CD4-positive, alpha-beta memory T cell (primary cell): Measurements from ENCODE around the gene DOP1B. TPM values are rescaled to one million over a fixed set of nuclear protein-coding genes. Genes with fewer than 3 reads are reported as not detected.

Experiments used
- CTCF ChIA-PET: fragments of 350-600 bp; sonication (Branson Sonifier 250); formaldehyde crosslinking; loops from one replicate; lab custom pipeline; 2021; ENCODE audit warnings: inconsistent platforms; ENCODE audit not compliant: partially characterized antibody; lab: Charles Lee
- POLR2A ChIA-PET: fragments of 350-600 bp; sonication (Branson Sonifier 250); formaldehyde crosslinking; loops from one replicate; lab custom pipeline; 2021; ENCODE audit not compliant: partially characterized antibody; lab: Charles Lee
- DNase-seq, 5 donors: peaks; one replicate each; pipeline versions ENCODE4 v3.0.0 to v3.0.0-alpha.2; 2020 to 2022; ENCODE audit warnings: mixed read lengths in 1 of 5
- H3K27ac ChIP-seq: one replicate; pipeline ENCODE4 v1.7.0; 2013; ENCODE audit warnings: low read depth, low read length
- H3K27me3 ChIP-seq: 2 replicates; pipeline ENCODE4 v1.7.0; 2013; ENCODE audit warnings: mild to moderate bottlenecking, low read length, moderate library complexity; ENCODE audit not compliant: insufficient read depth
- H3K36me3 ChIP-seq: 2 replicates; pipeline ENCODE4 v1.7.0; 2013; ENCODE audit warnings: mild to moderate bottlenecking, low read length, moderate library complexity; ENCODE audit not compliant: insufficient read depth
- H3K4me1 ChIP-seq: 2 replicates; pipeline ENCODE4 v1.7.0; 2013; ENCODE audit warnings: mild to moderate bottlenecking, low read length, moderate library complexity; ENCODE audit not compliant: insufficient read depth
- H3K4me3 ChIP-seq, 2 donors: one replicate each; pipeline ENCODE4 v1.7.0; 2013; ENCODE audit warnings: low read length in 2 of 2, mild to moderate bottlenecking in 1 of 2
- H3K9me3 ChIP-seq, 2 donors: one replicate each; pipeline ENCODE4 v1.7.0; 2013; ENCODE audit warnings: low read length in 2 of 2, control low read depth in 1 of 2; ENCODE audit not compliant: control insufficient read depth in 1 of 2
- H3K27ac Mint-ChIP-seq, 7 donors: one replicate each; pipeline ENCODE4 v1.8.0; 2020 to 2021; ENCODE audit warnings: mixed read lengths in 7 of 7, mild to moderate bottlenecking in 6 of 7, inconsistent platforms in 3 of 7, moderate library complexity in 3 of 7
- H3K27me3 Mint-ChIP-seq, 2 donors: one replicate each; pipeline ENCODE4 v1.8.0; 2020 to 2021; ENCODE audit warnings: mixed read lengths in 2 of 2
- H3K36me3 Mint-ChIP-seq, 2 donors: one replicate each; pipeline ENCODE4 v1.8.0; 2020 to 2021; ENCODE audit warnings: mixed read lengths in 2 of 2, inconsistent platforms in 1 of 2, mild to moderate bottlenecking in 1 of 2
- H3K4me1 Mint-ChIP-seq, 4 donors: one replicate each; pipeline ENCODE4 v1.8.0; 2020 to 2021; ENCODE audit warnings: mixed read lengths in 4 of 4, mild to moderate bottlenecking in 1 of 4
- H3K4me3 Mint-ChIP-seq, 8 donors: one replicate each; pipeline ENCODE4 v1.8.0; 2020 to 2021; ENCODE audit warnings: mixed read lengths in 8 of 8, mild to moderate bottlenecking in 7 of 8, moderate library complexity in 6 of 8, inconsistent platforms in 3 of 8
- H3K9me3 Mint-ChIP-seq, 8 donors: one replicate each; pipeline ENCODE4 v1.8.0; 2020 to 2021; ENCODE audit warnings: mixed read lengths in 8 of 8, mild to moderate bottlenecking in 5 of 8, inconsistent platforms in 3 of 8, moderate library complexity in 1 of 8
- intact Hi-C: fragments of 100-400 bp; cut with micrococcal nuclease; formaldehyde crosslinking; loops from one replicate; pipeline ENCODE4 v1.15.1; 2023
- polyA plus RNA-seq, 2 donors: library from polyadenylated mRNA; unstranded; fragments of 300-500 nt; fragmentation: Illumina TruSeq; gene quantifications; one replicate each; pipeline ENCODE4 v1.2.3, GENCODE V29; 2021
- total RNA-seq, 2 experiments: library from RNA; stranded (reverse); gene quantifications; one replicate each; pipeline ENCODE4 v1.2.3, GENCODE V29; 2021

Gene DOP1B
- total and polyA plus RNA-seq, 4 experiments from 2014 or later = 3.2 to 27.3 (median 18.9) TPM

DNA sequence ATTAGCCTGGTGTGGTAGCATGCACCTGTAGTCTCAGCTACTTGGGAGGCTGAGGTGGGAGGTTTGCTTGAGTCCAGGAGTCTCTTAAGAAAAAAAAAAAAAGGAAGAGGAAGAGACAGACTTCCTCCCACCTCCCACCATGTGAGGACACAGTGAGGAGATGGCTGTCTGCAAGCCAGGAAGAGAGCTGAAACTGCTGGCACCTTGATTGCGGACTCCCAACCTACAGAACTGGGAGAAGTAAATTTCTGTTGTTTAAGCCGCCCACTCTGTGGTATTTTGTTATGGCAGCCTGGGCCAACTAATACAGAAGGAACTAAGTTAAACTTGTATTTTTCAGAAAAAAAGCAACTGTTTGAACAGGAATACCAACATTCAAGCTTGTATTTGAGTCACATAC, 21.7 kb downstream of the DOP1B start:
- ChIA-PET CTCF (interaction anchor here (0.9 to 1.4 kb wide), 2 partner anchors 24 to 37 kb away, joined by 3 read pairs; no protein-coding TSS in a partner anchor), POLR2A (no interaction called here)
- H3K36me3 ChIP-seq = no peaks in the 10 kb centered on the region
- DNase-seq = no peak
- H3K27ac ChIP-seq = no peak overlapping the region
- no peak overlapping the region for H3K4me3 ChIP-seq
- Mint-ChIP-seq H3K27ac (peak overlapping the region in 1 of 7 donors; percentile 57), H3K27me3 (no peaks in the 10 kb centered on the region), H3K36me3 (peaks cover 10 to 11% of the 10 kb centered on the region in 2 donors), H3K9me3 (no peaks in the 10 kb centered on the region), H3K4me3 (no peak overlapping the region), H3K4me1 (peaks cover 8 to 15% (median 11%) of the 10 kb centered on the region in 4 donors)
- intact Hi-C loops = no loop called here
- no peaks in the 10 kb centered on the region for H3K9me3 ChIP-seq
- H3K4me1 ChIP-seq = peaks cover 13% of the 10 kb centered on the region
- no peaks in the 10 kb centered on the region for H3K27me3 ChIP-seq

- H3K36me3 Mint-ChIP-seq = peaks cover 6 to 11% of the 10 kb centered on the region in 2 donors
- Histone ChIP-seq H3K4me1 (peaks cover 6% of the 10 kb centered on the region), H3K9me3 (no peaks in the 10 kb centered on the region), H3K36me3 (no peaks in the 10 kb centered on the region), H3K27me3 (no peaks in the 10 kb centered on the region), H3K27ac (no peak overlapping the region), H3K4me3 (no peak overlapping the region)
- H3K4me1 Mint-ChIP-seq = peaks cover 4 to 11% (median 6%) of the 10 kb centered on the region in 4 donors
- CTCF ChIA-PET = no interaction called here
- intact Hi-C loops = no loop called here
- POLR2A ChIA-PET = no interaction called here
- no peaks in the 10 kb centered on the region for H3K9me3 Mint-ChIP-seq
- H3K27ac Mint-ChIP-seq = no peak overlapping the region
- no peak overlapping the region for H3K4me3 Mint-ChIP-seq
- H3K27me3 Mint-ChIP-seq = no peaks in the 10 kb centered on the region
- DNase-seq = no peak
Measured at GRCh38 chr21:36179145-36179544, 22.5 kb downstream of the DOP1B start.

- no peak overlapping the region for H3K4me3 ChIP-seq
- Mint-ChIP-seq H3K36me3 (peaks cover 7 to 14% of the 10 kb centered on the region in 2 donors), H3K4me1 (peaks cover 0 to 4% (median under 1%) of the 10 kb centered on the region in 4 donors), H3K27ac (no peak overlapping the region), H3K27me3 (no peaks in the 10 kb centered on the region), H3K9me3 (no peaks in the 10 kb centered on the region), H3K4me3 (no peak overlapping the region)
- H3K36me3 ChIP-seq = peaks cover 3% of the 10 kb centered on the region
- intact Hi-C loops = no loop called here
- no peak overlapping the region for H3K27ac ChIP-seq
- no peaks in the 10 kb centered on the region for H3K27me3 ChIP-seq
- H3K4me1 ChIP-seq = no peaks in the 10 kb centered on the region
- no peaks in the 10 kb centered on the region for H3K9me3 ChIP-seq
- CTCF ChIA-PET = no interaction called here
- no peak for DNase-seq
- POLR2A ChIA-PET = interaction anchor here (1.1 kb wide), 1 partner anchor 27 kb away, joined by 3 read pairs; no protein-coding TSS in a partner anchor
Measured at GRCh38 chr21:36180963-36181362, 24.3 kb downstream of the DOP1B start.

DNA sequence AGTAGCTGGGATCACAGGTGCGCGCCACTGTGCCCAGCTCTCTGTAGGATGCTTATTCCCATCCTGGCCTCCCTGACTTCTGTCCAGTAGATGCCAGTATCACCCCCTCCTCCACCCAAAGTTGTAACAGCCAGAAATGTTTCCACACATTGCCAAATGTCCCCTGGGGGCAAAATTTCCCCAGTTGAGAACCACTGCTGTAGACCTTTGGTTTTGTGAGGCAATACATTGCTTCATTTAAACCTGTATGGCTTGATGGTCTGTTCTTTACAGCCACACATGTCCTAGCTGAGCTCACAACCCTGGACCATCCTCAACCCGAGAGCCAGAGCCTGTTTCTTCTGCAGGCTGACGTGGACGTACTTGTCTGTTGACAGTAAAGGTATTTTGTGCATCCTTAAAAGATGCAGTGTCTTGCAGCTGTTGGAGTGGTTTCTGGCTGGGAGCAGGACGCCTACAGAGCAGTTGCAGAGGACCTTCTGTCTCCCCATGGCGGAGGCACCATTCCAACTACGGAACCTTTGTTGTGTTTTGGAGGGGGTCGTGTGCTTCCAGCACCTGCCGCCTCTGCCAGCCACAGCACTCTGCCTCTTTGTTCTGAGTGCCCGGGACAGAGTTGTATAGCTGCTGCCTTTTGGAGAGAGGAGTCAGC, 26.6 kb downstream of the DOP1B start:
- intact Hi-C loops = no loop called here
- Mint-ChIP-seq H3K4me1 (peaks cover 0 to 7% (median 4%) of the 10 kb centered on the region in 4 donors), H3K27me3 (no peaks in the 10 kb centered on the region), H3K36me3 (peaks cover 14 to 24% of the 10 kb centered on the region in 2 donors), H3K9me3 (no peaks in the 10 kb centered on the region), H3K27ac (peak overlapping the region in 1 of 7 donors; percentile 13), H3K4me3 (no peak overlapping the region)
- no peak overlapping the region for H3K27ac ChIP-seq
- CTCF ChIA-PET = interaction anchor here (1.2 kb wide), 1 partner anchor 29 kb away, joined by 3 read pairs; no protein-coding TSS in a partner anchor
- H3K9me3 ChIP-seq = no peaks in the 10 kb centered on the region
- POLR2A ChIA-PET = interaction anchor here (0.7 kb wide), 1 partner anchor 10 kb away, joined by 4 read pairs; no protein-coding TSS in a partner anchor
- H3K4me1 ChIP-seq = no peaks in the 10 kb centered on the region
- DNase-seq = no peak
- no peak overlapping the region for H3K4me3 ChIP-seq
- peaks cover 3% of the 10 kb centered on the region for H3K36me3 ChIP-seq
- no peaks in the 10 kb centered on the region for H3K27me3 ChIP-seq

- no peak overlapping the region for H3K27ac ChIP-seq
- H3K27me3 ChIP-seq = no peaks in the 10 kb centered on the region
- H3K4me1 ChIP-seq = no peaks in the 10 kb centered on the region
- peaks cover 7 to 11% (median 10%) of the 10 kb centered on the region in 4 donors for H3K4me1 Mint-ChIP-seq
- POLR2A ChIA-PET = interaction anchor here (0.6 kb wide), 1 partner anchor 1482 kb away, joined by 3 read pairs; no protein-coding TSS in a partner anchor
- H3K36me3 Mint-ChIP-seq = peaks cover 12 to 22% of the 10 kb centered on the region in 2 donors
- H3K4me3 ChIP-seq = no peak overlapping the region
- no peaks in the 10 kb centered on the region for H3K9me3 ChIP-seq
- no peaks in the 10 kb centered on the region for H3K9me3 Mint-ChIP-seq
- H3K27me3 Mint-ChIP-seq = no peaks in the 10 kb centered on the region
- H3K4me3 Mint-ChIP-seq = no peak overlapping the region
- no peak for DNase-seq
- peaks cover 3% of the 10 kb centered on the region for H3K36me3 ChIP-seq
- intact Hi-C loops = no loop called here
- CTCF ChIA-PET = interaction anchor here (0.9 to 1.5 kb wide), 3 partner anchors 11 to 48 kb away, joined by 3 to 5 read pairs (median 3); no protein-coding TSS in a partner anchor
- H3K27ac Mint-ChIP-seq = no peak overlapping the region
Measured at GRCh38 chr21:36184545-36184944, 27.9 kb downstream of the DOP1B start.

DNA sequence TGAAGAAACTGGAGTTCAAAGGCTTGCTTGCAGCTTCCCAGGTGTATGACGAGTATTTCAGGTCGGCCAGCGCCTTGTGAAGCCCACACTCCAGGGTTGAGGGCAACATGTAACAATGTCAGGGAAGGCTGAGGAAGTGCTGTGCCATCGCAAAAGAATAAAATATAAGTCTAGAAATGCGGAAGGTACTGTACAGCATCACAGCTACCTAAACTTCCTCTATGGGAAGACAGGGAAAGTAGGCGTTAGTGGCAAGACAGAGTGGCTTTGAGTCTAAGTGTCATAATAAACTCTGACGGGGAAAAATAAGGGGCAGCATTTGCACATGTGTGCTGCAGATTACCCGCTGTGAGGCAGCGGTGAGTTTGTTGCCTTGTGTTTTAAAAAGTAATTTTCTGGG, 28.9 kb downstream of the DOP1B start:
- Mint-ChIP-seq H3K9me3 (no peaks in the 10 kb centered on the region), H3K4me1 (peaks cover 7 to 11% (median 10%) of the 10 kb centered on the region in 4 donors), H3K27me3 (no peaks in the 10 kb centered on the region), H3K36me3 (peaks cover 12 to 21% of the 10 kb centered on the region in 2 donors), H3K4me3 (no peak overlapping the region), H3K27ac (peak overlapping the region in 1 of 7 donors; percentile 52)
- intact Hi-C loops = no loop called here
- peaks cover 3% of the 10 kb centered on the region for H3K36me3 ChIP-seq
- no peaks in the 10 kb centered on the region for H3K4me1 ChIP-seq
- no peaks in the 10 kb centered on the region for H3K9me3 ChIP-seq
- no peak for DNase-seq
- H3K27ac ChIP-seq = no peak overlapping the region
- POLR2A ChIA-PET = no interaction called here
- H3K27me3 ChIP-seq = no peaks in the 10 kb centered on the region
- H3K4me3 ChIP-seq = no peak overlapping the region
- CTCF ChIA-PET = interaction anchor here (0.9 to 1.5 kb wide), 2 partner anchors 12 to 49 kb away, joined by 3 to 5 read pairs; no protein-coding TSS in a partner anchor

- Histone ChIP-seq H3K36me3 (peaks cover 3% of the 10 kb centered on the region), H3K27ac (no peak overlapping the region), H3K4me1 (no peaks in the 10 kb centered on the region), H3K9me3 (no peaks in the 10 kb centered on the region), H3K4me3 (no peak overlapping the region), H3K27me3 (no peaks in the 10 kb centered on the region)
- peaks cover 10 to 15% (median 11%) of the 10 kb centered on the region in 4 donors for H3K4me1 Mint-ChIP-seq
- intact Hi-C loops = no loop called here
- H3K9me3 Mint-ChIP-seq = no peaks in the 10 kb centered on the region
- peaks cover 17 to 27% of the 10 kb centered on the region in 2 donors for H3K36me3 Mint-ChIP-seq
- CTCF ChIA-PET = interaction anchor here (1.4 to 1.5 kb wide), 3 partner anchors 11 to 45 kb away, joined by 3 to 6 read pairs (median 3); no protein-coding TSS in a partner anchor
- no peaks in the 10 kb centered on the region for H3K27me3 Mint-ChIP-seq
- POLR2A ChIA-PET = interaction anchor here (0.6 kb wide), 1 partner anchor 103 kb away, joined by 3 read pairs; no protein-coding TSS in a partner anchor
- H3K4me3 Mint-ChIP-seq = no peak overlapping the region
- no peak for DNase-seq
- peak overlapping the region in 1 of 7 donors; percentile 57 for H3K27ac Mint-ChIP-seq
Measured at GRCh38 chr21:36186081-36186480, 29.5 kb downstream of the DOP1B start.
